SK-N-SH (cell line): ENCODE results near the gene SMKR1.

ENCODE experiments used
- CTCF ChIP-seq: fragments of 200-600 bp; sonication (generic); IDR thresholded peaks from 2 replicates; pipeline ENCODE4 v1.6.1; 2017; ENCODE audit warnings: antibody characterized with exemption, mild to moderate bottlenecking, moderate library complexity
- ELF1 ChIP-seq: IDR thresholded peaks from 2 replicates; pipeline ENCODE4 v1.4.0; 2012
- EP300 ChIP-seq, 2 experiments: IDR thresholded peaks; 2 replicates each; pipeline versions ENCODE4 v1.4.0 to v1.6.1; 2012; ENCODE audit warnings: borderline replicate concordance in 1 of 2, low read depth in 1 of 2, low read length in 1 of 2
- GABPA ChIP-seq: IDR thresholded peaks from 2 replicates; pipeline ENCODE4 v1.4.0; 2012; ENCODE audit warnings: low read depth, mild to moderate bottlenecking
- POLR2AphosphoS5 ChIP-seq: IDR thresholded peaks from 2 replicates; pipeline ENCODE4 v1.6.1; 2012; ENCODE audit warnings: low read depth, low read length
- SMC3 ChIP-seq: IDR thresholded peaks from 2 replicates; pipeline ENCODE4 v1.6.1; 2012; ENCODE audit warnings: low read depth, low read length, improper control_type of control experiment

GRCh38 chr7:129523924-129524323 lies 21.6 kb downstream of the SMKR1 start:
- TF ChIP-seq EP300 (IDR thresholded peaks at IDR 0.05; ENCODE audit: borderline replicate concordance in 1 of 2, low read depth in 1 of 2, low read length in 1 of 2) (no peak), CTCF (no peak), GABPA (no peak), SMC3 (no peak), POLR2AphosphoS5 (no peak), ELF1 (no peak)
